Activated CD8-positive, alpha-beta memory T cell treated with anti-CD3 and anti-CD28 coated beads, Interleukin-2, amount 50 U/mL, for 24 hours (primary cell): ENCODE results near the gene DOCK7.

Experiments
- DNase-seq: peaks from one replicate; pipeline ENCODE4 v3.0.0-alpha.2; 2020; ENCODE audit errors: extremely low read depth

Gene DOCK7

DNA sequence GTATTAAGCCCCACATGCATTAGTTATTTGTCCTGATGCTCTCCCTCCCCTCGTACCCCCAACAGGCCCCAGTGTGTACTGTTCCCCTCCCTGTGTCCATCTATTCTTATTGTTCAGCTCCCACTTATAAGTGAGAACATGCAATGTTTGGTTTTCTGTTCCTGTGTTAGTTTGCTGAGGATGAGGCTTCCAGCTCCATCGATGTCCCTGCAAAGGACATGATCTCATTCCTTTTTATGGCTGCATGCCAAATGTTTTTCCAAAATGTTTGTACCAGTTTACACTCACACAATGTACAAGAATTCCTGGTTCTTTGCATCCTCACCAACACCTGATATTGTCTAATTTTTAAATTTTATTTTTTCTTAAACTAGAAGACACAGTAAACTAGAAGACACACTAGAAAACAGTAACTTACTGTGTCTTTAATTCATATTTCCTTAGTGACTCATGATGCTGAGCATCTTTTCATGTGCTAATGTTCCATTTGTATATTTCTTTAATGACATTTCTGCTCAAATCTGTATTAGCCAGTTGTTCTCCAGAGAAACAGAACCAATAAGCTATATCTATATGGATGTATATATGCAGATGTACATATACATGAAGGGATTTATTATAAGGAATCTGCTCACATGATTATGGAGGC, 270.7 kb downstream of the DOCK7 start:
- no peak for DNase-seq

DNA sequence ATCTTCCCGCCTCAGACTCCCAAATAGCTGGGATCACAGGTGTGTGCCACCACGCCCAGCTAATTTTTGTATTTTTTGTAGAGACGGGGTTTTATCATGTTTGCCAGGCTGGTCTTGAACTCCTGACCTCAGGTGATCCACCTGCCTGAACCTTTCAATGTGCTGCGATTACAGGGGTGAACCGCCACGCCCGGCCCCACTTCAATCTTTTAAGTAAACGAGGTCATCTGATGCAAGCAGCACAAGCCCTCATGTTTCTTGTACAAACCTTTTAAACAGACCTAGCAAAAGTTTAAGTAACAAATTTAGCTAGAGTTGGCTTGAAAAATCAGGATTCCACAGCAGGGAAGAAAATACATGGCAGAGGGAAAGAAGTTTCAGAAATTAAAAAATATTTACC, 272.5 kb downstream of the DOCK7 start:
- no peak for DNase-seq

DNA sequence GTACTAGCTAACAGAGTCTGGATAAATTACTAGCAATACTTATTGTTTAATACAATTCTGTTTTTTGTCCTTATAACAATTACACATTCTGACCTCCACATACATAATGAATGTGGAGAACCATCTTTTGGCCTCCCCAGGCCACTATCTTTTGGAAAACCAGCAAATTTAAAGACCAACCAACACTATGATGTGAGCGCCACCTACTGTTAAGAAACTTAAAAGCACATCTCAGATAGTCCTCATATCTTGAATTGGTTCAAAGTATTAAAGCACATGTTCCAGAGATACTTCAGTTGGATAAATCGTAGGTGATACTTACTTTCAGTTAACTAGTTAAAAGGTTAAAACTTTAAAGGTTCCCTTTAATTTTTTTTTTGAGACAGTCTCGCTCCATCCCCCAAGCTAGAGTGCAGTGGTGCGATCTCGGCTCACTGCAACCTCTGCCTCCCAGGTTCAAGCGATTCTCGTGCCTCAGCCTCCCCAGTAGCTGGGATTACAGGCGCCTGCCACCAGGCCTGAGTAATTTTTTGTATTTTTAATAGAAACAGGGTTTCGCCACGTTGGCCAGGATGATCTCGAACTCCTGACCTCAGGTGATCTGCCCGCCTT, 280.7 kb downstream of the DOCK7 start:
- no peak for DNase-seq

DNA sequence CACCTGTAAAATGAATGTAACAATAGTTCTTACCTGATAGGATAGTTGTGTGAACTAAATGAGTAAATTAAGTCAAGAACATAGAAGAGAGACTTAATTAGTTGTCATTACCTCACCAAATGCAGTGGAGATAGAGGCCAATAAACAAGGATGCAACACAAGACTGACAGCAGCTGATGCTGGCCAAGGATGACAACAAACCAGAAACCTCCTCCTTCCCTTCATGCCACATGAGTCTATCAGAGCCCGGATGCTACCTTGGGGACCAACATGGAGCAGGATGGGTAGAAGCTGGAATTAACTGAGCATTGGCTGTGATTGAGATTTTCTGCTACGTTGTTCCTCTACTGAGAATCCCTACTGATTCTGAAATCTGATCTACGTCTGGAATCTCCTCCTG, 281.6 kb downstream of the DOCK7 start:
- DNase-seq = no peak

DNA sequence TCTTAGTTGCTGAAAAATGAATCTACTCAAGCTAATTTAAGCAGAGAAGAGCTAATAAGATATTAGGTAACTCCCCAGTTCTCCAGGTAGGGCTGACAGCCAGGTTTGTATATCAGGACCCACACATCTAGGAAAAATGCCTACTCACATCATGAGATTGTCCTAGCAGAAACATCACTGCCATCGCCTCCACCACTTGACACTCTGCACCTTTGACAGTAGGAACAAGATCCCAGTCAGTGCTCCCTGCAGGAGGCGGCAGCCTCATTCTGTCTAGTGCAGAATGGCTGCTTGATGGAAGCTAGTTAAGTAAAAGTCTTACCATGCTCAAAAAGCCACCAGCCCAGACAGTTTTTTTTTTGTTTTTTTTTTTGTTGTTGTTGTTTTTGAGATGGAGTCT, 282.9 kb downstream of the DOCK7 start:
- no peak for DNase-seq
